ENCODE data around the gene ZCCHC3.

ZCCHC3 gene

GRCh38 chr20:278607-279571 lies 18.5 kb upstream of the ZCCHC3 start:
- in situ Hi-C loops (cut with HindIII; ENCODE audit: low sequenced_read_pairs): no loop called here

GRCh38 chr20:284172-284571 lies 13.2 kb upstream of the ZCCHC3 start:
- in situ Hi-C loops (cut with HindIII; ENCODE audit: low sequenced_read_pairs): no loop called here

- in situ Hi-C loops (cut with HindIII; ENCODE audit: low sequenced_read_pairs): no loop called here
Measured at GRCh38 chr20:286508-286907, 10.9 kb upstream of the ZCCHC3 start.

GRCh38 chr20:288956-289692 lies 8.2 kb upstream of the ZCCHC3 start:
- in situ Hi-C loops (cut with HindIII; ENCODE audit: low sequenced_read_pairs): no loop called here

- in situ Hi-C loops (cut with HindIII; ENCODE audit: low sequenced_read_pairs): no loop called here
Measured at GRCh38 chr20:289693-290083, 7.7 kb upstream of the ZCCHC3 start.

- in situ Hi-C loops (cut with HindIII; ENCODE audit: low sequenced_read_pairs): no loop called here
Measured at GRCh38 chr20:290084-290831, 7.1 kb upstream of the ZCCHC3 start, which contains the start of gene C20orf96. Gene C20orf96 (minus strand): TSS chr20:290750. CDS start chr20:290610, 140 bp downstream.

GRCh38 chr20:294602-295001 lies 2.8 kb upstream of the ZCCHC3 start:
- in situ Hi-C loops (cut with HindIII; ENCODE audit: low sequenced_read_pairs): no loop called here

GRCh38 chr20:295804-296203 lies 1.6 kb upstream of the ZCCHC3 start:
- in situ Hi-C loops (cut with HindIII; ENCODE audit: low sequenced_read_pairs): no loop called here

- in situ Hi-C loops (cut with HindIII; ENCODE audit: low sequenced_read_pairs): no loop called here
Measured at GRCh38 chr20:297925-298775, 780 bp downstream of the ZCCHC3 start.

- in situ Hi-C loops (cut with HindIII; ENCODE audit: low sequenced_read_pairs): no loop called here
Measured at GRCh38 chr20:298776-299391, 1.5 kb downstream of the ZCCHC3 start.

GRCh38 chr20:300345-300990 lies 3.1 kb downstream of the ZCCHC3 start:
- in situ Hi-C loops (cut with HindIII; ENCODE audit: low sequenced_read_pairs): no loop called here

- in situ Hi-C loops (cut with HindIII; ENCODE audit: low sequenced_read_pairs): no loop called here
Measured at GRCh38 chr20:301886-302848, 4.8 kb downstream of the ZCCHC3 start.

GRCh38 chr20:305745-306144 lies 8.4 kb downstream of the ZCCHC3 start:
- in situ Hi-C loops (cut with HindIII; ENCODE audit: low sequenced_read_pairs): no loop called here

- in situ Hi-C loops (cut with HindIII; ENCODE audit: low sequenced_read_pairs): no loop called here
Measured at GRCh38 chr20:308427-309038, 11.2 kb downstream of the ZCCHC3 start.

- in situ Hi-C loops (cut with HindIII; ENCODE audit: low sequenced_read_pairs): no loop called here
Measured at GRCh38 chr20:309306-309840, 12.0 kb downstream of the ZCCHC3 start.

- in situ Hi-C loops (cut with HindIII; ENCODE audit: low sequenced_read_pairs): no loop called here
Measured at GRCh38 chr20:309841-310644, 12.7 kb downstream of the ZCCHC3 start.

- in situ Hi-C loops (cut with HindIII; ENCODE audit: low sequenced_read_pairs): no loop called here
Measured at GRCh38 chr20:310645-311044, 13.3 kb downstream of the ZCCHC3 start.

All from DLD1 (cell line).